Cardiac fibroblast (primary cell): ENCODE results near the gene DAB2IP.
"Not testable (repeated sequence)": the region's sequence is repeated elsewhere in the genome, so short reads cannot be mapped to it uniquely, and the experiment has no call there.

Experiments
- DNase-seq, 2 donors: peaks; one replicate each; pipeline versions ENCODE4 v3.0.0 to v3.0.0-alpha.2; 2010; ENCODE audit warnings: low read depth in 2 of 2
- H3K4me3 ChIP-seq, 2 donors: replicated peaks in 1 of 2; 1 replicate in 1 of 2; 2 replicates in 1 of 2; pipeline ENCODE4 v1.5.1; 2011; ENCODE audit warnings: low read depth in 2 of 2, low read length in 2 of 2, mild to moderate bottlenecking in 2 of 2, moderate library complexity in 1 of 2
- CTCF ChIP-seq: IDR thresholded peaks from one replicate; pipeline ENCODE4 v1.5.1; 2011; ENCODE audit warnings: low read depth, mild to moderate bottlenecking, low read length, inconsistent platforms

The DAB2IP gene

GRCh38 chr9:121609822-121610637, 41.4 kb upstream of the DAB2IP start:
- TF ChIP-seq CTCF: no peak
- H3K4me3 ChIP-seq: no peak overlapping the region
- peak; percentile 54 to 56 for DNase-seq

GRCh38 chr9:121610638-121610953, 40.8 kb upstream of the DAB2IP start:
- TF ChIP-seq CTCF: no peak
- no peak overlapping the region for H3K4me3 ChIP-seq
- DNase-seq: no peak

- no peak overlapping the region for H3K4me3 ChIP-seq
- no peak for TF ChIP-seq CTCF
- no peak for DNase-seq
Measured at GRCh38 chr9:121612511-121612998, 38.9 kb upstream of the DAB2IP start.

- DNase-seq: no peak
- H3K4me3 ChIP-seq: no peak overlapping the region
- no peak for TF ChIP-seq CTCF
Measured at GRCh38 chr9:121613009-121613752, 38.3 kb upstream of the DAB2IP start.

- no peak for DNase-seq
- no peak for TF ChIP-seq CTCF
- H3K4me3 ChIP-seq: no peak overlapping the region
Measured at GRCh38 chr9:121616123-121616755, 35.2 kb upstream of the DAB2IP start.

GRCh38 chr9:121618504-121618903, 32.9 kb upstream of the DAB2IP start:
- DNase-seq: no peak
- no peak overlapping the region for H3K4me3 ChIP-seq

GRCh38 chr9:121618910-121619309, 32.5 kb upstream of the DAB2IP start:
- not testable (repeated sequence) for DNase-seq, H3K4me3 ChIP-seq

More at GRCh38 chr9:121618504-121618903, 32.9 kb upstream of the DAB2IP start:
- no peak for TF ChIP-seq CTCF
